ENCODE measurements around the gene SATB2.

DNA sequence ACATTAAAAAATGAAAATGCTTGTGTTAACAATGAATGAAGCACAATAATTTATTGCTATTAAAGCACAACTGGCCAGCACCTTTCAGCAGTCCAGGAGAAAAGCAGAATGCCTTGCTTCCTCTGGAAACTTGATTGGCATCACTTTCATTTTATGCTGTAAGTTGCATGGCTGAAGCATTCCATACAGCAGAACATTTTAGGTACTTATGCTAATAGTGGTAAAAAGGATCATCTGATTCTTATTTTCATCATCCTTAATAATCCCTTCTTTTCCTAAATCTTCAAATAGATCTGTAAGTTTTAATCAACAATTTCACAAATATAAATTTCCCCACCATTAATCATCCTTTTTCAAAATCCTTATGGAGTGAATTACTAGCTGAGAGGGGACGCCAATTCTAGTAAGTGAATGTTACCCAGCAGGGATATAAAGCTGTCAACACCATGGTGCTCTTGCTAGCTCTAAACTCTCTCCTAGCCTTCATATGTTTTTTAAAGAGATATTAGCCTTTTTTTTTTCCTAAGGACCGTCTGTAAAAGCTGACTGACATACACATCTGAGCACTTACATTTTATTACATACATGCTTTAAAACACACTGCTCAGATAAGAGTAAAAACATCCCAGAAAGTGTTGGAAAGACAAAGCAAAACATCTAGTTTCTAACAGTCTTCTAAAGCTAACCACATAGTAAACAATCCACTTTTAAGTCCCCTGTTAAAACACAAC is 5.3 kb downstream of the SATB2 start:
- TF ChIP-seq CTCF (IDR thresholded peaks at IDR 0.05) (no peak), EP300 (IDR thresholded peaks at IDR 0.05) (no peak), POLR2AphosphoS5 (IDR thresholded peaks at IDR 0.05) (no peak), POLR2A (IDR thresholded peaks at IDR 0.05; ENCODE audit: low read depth) (no peak)

Measured in esophagus muscularis mucosa (tissue), 4 donors.